ENCODE results near the gene MPPED2. TPM values are rescaled to one million over a fixed set of nuclear protein-coding genes. Genes with fewer than 3 reads are reported as not detected.

MPPED2 gene
- total and polyA plus RNA-seq, 2 experiments from 2014 or later = 7.0 to 7.6 TPM

DNA sequence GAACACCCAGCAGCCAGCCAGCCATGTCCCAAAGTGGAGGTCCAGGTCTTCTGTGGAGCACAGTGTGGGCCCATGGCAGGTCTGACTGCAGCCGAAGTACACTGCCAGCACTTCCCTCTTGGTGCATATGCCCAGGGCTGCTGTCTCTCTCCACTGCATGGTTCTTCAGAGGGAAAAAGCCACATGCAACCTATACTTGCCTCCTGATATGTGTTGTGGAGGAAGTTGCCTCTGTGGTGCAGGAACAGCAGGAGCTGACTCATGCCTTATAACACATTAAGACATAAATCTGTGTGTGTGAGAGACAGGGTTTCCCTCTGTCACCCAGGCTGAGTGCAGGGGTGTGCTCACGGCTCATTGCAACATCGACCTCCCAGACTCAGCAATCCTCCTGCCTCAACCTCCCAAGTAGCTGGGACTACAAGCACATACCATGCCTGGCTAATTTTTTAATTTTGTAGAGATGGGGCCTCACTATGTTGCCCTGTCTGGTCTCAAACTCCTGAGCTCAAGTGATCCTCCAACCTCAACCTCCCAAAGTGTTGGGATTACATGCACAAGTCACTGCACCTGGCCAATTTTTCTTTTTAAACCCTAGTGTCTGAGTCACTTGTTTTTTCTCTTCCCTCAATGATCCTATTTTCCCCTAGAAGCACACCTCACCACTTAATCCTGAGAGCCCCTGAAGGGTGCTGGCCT, 98.8 kb downstream of the MPPED2 start:
- peak overlapping the region; percentile 33 for H3K27ac ChIP-seq
- WGBS (ENCODE audit: low lambda C conversion rate, missing lambda C conversion rate) = 83% methylated on average over 3 of the region's 3 CpGs
- no peaks in the 10 kb centered on the region for H3K79me2 ChIP-seq
- no peaks in the 10 kb centered on the region for H3K9me3 ChIP-seq (ENCODE audit: low read depth)
- H2AFZ ChIP-seq = no peak overlapping the region
- no peaks in the 10 kb centered on the region for H3K27me3 ChIP-seq
- no peak for TF ChIP-seq EZH2 (IDR thresholded peaks at IDR 0.05; ENCODE audit: borderline replicate concordance)
- TF ChIP-seq EZH2phosphoT487 (IDR thresholded peaks at IDR 0.05; ENCODE audit: low read depth, severe bottlenecking, unreplicated experiment) = no peak
- no peak for TF ChIP-seq CTCF (IDR thresholded peaks at IDR 0.05; ENCODE audit: poor library complexity)
- no peak overlapping the region for H3K4me3 ChIP-seq
- no peaks in the 10 kb centered on the region for H3K36me3 ChIP-seq (replicated peaks; ENCODE audit: insufficient read depth, low read depth)
- no peaks in the 10 kb centered on the region for H4K20me1 ChIP-seq (ENCODE audit: insufficient read depth, poor library complexity, severe bottlenecking)
- H3K9me2 ChIP-seq (replicated peaks; ENCODE audit: insufficient read depth) = no peaks in the 10 kb centered on the region
- no peak for DNase-seq (ENCODE audit: low spot score)
- peak overlapping the region; percentile 68 for H3K4me2 ChIP-seq
- H3K4me1 ChIP-seq (ENCODE audit: insufficient read depth) = peaks cover 23% of the 10 kb centered on the region

- H3K4me2 ChIP-seq = no peak overlapping the region
- no peak overlapping the region for H2AFZ ChIP-seq
- no peaks in the 10 kb centered on the region for H3K9me2 ChIP-seq (replicated peaks; ENCODE audit: insufficient read depth)
- WGBS (ENCODE audit: low lambda C conversion rate, missing lambda C conversion rate) = 98% methylated on average over 3 of the region's 3 CpGs
- no peaks in the 10 kb centered on the region for H3K27me3 ChIP-seq
- TF ChIP-seq EZH2 (IDR thresholded peaks at IDR 0.05; ENCODE audit: borderline replicate concordance) (no peak), CTCF (IDR thresholded peaks at IDR 0.05; ENCODE audit: poor library complexity) (no peak), EZH2phosphoT487 (IDR thresholded peaks at IDR 0.05; ENCODE audit: low read depth, severe bottlenecking, unreplicated experiment) (no peak)
- no peak overlapping the region for H3K27ac ChIP-seq
- no peak overlapping the region for H3K4me3 ChIP-seq
- no peaks in the 10 kb centered on the region for H3K79me2 ChIP-seq
- no peaks in the 10 kb centered on the region for H4K20me1 ChIP-seq (ENCODE audit: insufficient read depth, poor library complexity, severe bottlenecking)
- no peak for DNase-seq (ENCODE audit: low spot score)
- peaks cover 34% of the 10 kb centered on the region for H3K4me1 ChIP-seq (ENCODE audit: insufficient read depth)
- no peaks in the 10 kb centered on the region for H3K9me3 ChIP-seq (ENCODE audit: low read depth)
- H3K36me3 ChIP-seq (replicated peaks; ENCODE audit: insufficient read depth, low read depth) = no peaks in the 10 kb centered on the region
Measured at GRCh38 chr11:30485756-30486155, 100.4 kb downstream of the MPPED2 start.

DNA sequence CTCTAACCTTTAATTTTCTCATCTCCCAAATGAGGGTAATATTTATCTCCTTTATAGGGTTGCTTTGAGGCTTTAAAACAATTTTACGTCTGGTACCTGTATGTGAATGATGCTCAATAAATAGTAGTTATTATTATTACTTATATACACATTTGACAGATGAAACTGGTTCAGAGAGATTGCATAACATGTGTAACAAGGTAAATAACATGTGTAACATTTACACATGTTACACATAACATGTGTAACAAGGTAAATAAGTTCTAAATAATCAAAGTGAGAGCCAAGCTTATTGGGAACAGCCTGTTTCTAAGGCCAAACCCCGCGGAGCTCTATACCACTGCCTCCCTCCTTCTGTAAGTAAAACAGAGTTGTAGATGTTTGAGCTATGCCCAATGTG, 100.9 kb downstream of the MPPED2 start:
- Histone ChIP-seq H3K27ac (no peak overlapping the region), H2AFZ (no peak overlapping the region), H3K27me3 (no peaks in the 10 kb centered on the region), H4K20me1 (ENCODE audit: insufficient read depth, poor library complexity, severe bottlenecking) (no peaks in the 10 kb centered on the region), H3K4me2 (no peak overlapping the region), H3K36me3 (replicated peaks; ENCODE audit: insufficient read depth, low read depth) (no peaks in the 10 kb centered on the region), H3K9me2 (replicated peaks; ENCODE audit: insufficient read depth) (no peaks in the 10 kb centered on the region), H3K79me2 (no peaks in the 10 kb centered on the region), H3K9me3 (ENCODE audit: low read depth) (no peaks in the 10 kb centered on the region), H3K4me3 (no peak overlapping the region), H3K4me1 (ENCODE audit: insufficient read depth) (peaks cover 38% of the 10 kb centered on the region)
- no peak for DNase-seq (ENCODE audit: low spot score)
- TF ChIP-seq EZH2 (IDR thresholded peaks at IDR 0.05; ENCODE audit: borderline replicate concordance) (no peak), CTCF (IDR thresholded peaks at IDR 0.05; ENCODE audit: poor library complexity) (no peak), EZH2phosphoT487 (IDR thresholded peaks at IDR 0.05; ENCODE audit: low read depth, severe bottlenecking, unreplicated experiment) (no peak)
- 77% methylated on average over 3 of the region's 3 CpGs for WGBS (ENCODE audit: low lambda C conversion rate, missing lambda C conversion rate)

Data from hepatocyte (in vitro differentiated cells).